HAP-1 (cell line): ENCODE results near the gene TMEM106C.
A peak's percentile ranks its signal among the peaks of the same experiment; 100 is the strongest.
"Not testable (repeated sequence)": the region's sequence is repeated elsewhere in the genome, so short reads cannot be mapped to it uniquely, and the experiment has no call there.

Experiments
- DNase-seq, 2 experiments: peaks; one replicate each; pipeline ENCODE4 v3.0.0-alpha.2; 2016 to 2020; ENCODE audit warnings: low spot score in 2 of 2
- H3K27me3 ChIP-seq: fragments of 250-450 bp; sonication (Bioruptor Pico); 2 replicates; pipeline ENCODE4 v1.5.1; 2020; ENCODE audit warnings: low read depth, mild to moderate bottlenecking, moderate library complexity
- H3K36me3 ChIP-seq: fragments of 250-450 bp; sonication (Bioruptor Pico); replicated peaks from 2 replicates; pipeline ENCODE4 v1.5.1; 2020; ENCODE audit warnings: mild to moderate bottlenecking
- H3K4me1 ChIP-seq: fragments of 250-450 bp; sonication (Bioruptor Pico); 2 replicates; pipeline ENCODE4 v1.5.1; 2020; ENCODE audit warnings: mild to moderate bottlenecking
- H3K4me3 ChIP-seq: fragments of 250-450 bp; sonication (Bioruptor Pico); 2 replicates; pipeline ENCODE4 v1.5.1; 2020; ENCODE audit warnings: mild to moderate bottlenecking, moderate library complexity
- H3K9me3 ChIP-seq: fragments of 250-450 bp; sonication (Bioruptor Pico); 2 replicates; pipeline ENCODE4 v1.5.1; 2020; ENCODE audit warnings: mild to moderate bottlenecking, moderate library complexity
- in situ Hi-C: fragments of 300-500 bp; cut with MboI; formaldehyde crosslinking; loops from 3 replicates; pipeline ENCODE4 v1.14.3; 2020; ENCODE audit warnings: low sequenced_read_pairs, inconsistent platforms, mixed read lengths

The TMEM106C gene

GRCh38 chr12:47942614-47943225, 20.7 kb upstream of the TMEM106C start:
- H3K4me3 ChIP-seq, result no peak overlapping the region
- H3K36me3 ChIP-seq, result no peaks in the 10 kb centered on the region
- no peaks in the 10 kb centered on the region for H3K27me3 ChIP-seq
- in situ Hi-C loops, result no loop called here
- no peaks in the 10 kb centered on the region for H3K9me3 ChIP-seq
- DNase-seq, result no peak
- no peaks in the 10 kb centered on the region for H3K4me1 ChIP-seq

- DNase-seq, result no peak
- H3K36me3 ChIP-seq, result no peaks in the 10 kb centered on the region
- H3K9me3 ChIP-seq, result no peaks in the 10 kb centered on the region
- in situ Hi-C loops, result no loop called here
- no peaks in the 10 kb centered on the region for H3K4me1 ChIP-seq
- no peak overlapping the region for H3K4me3 ChIP-seq
- H3K27me3 ChIP-seq, result no peaks in the 10 kb centered on the region
Measured at GRCh38 chr12:47943623-47944340, 19.6 kb upstream of the TMEM106C start.

GRCh38 chr12:47944685-47945340, 18.6 kb upstream of the TMEM106C start:
- in situ Hi-C loops, result no loop called here
- H3K4me3 ChIP-seq, result no peak overlapping the region
- H3K27me3 ChIP-seq, result no peaks in the 10 kb centered on the region
- H3K4me1 ChIP-seq, result no peaks in the 10 kb centered on the region
- H3K9me3 ChIP-seq, result no peaks in the 10 kb centered on the region
- no peak for DNase-seq
- no peaks in the 10 kb centered on the region for H3K36me3 ChIP-seq

- H3K4me1 ChIP-seq, result no peaks in the 10 kb centered on the region
- H3K4me3 ChIP-seq, result no peak overlapping the region
- no peaks in the 10 kb centered on the region for H3K9me3 ChIP-seq
- H3K27me3 ChIP-seq, result no peaks in the 10 kb centered on the region
- DNase-seq, result no peak
- no peaks in the 10 kb centered on the region for H3K36me3 ChIP-seq
- in situ Hi-C loops, result no loop called here
Measured at GRCh38 chr12:47945341-47945728, 18.1 kb upstream of the TMEM106C start.

GRCh38 chr12:47946413-47947323, 16.7 kb upstream of the TMEM106C start:
- Histone ChIP-seq H3K27me3 (no peaks in the 10 kb centered on the region), H3K36me3 (no peaks in the 10 kb centered on the region), H3K4me3 (no peak overlapping the region), H3K4me1 (no peaks in the 10 kb centered on the region; the same call in 1 of the 2 replicates), H3K9me3 (no peaks in the 10 kb centered on the region)
- in situ Hi-C loops, result no loop called here
- no peak for DNase-seq

- in situ Hi-C loops, result no loop called here
Measured at GRCh38 chr12:47947341-47947740, 16.1 kb upstream of the TMEM106C start.

GRCh38 chr12:47949441-47950341, 13.7 kb upstream of the TMEM106C start:
- DNase-seq, result peak; percentile 78 to 89
- H3K4me1 ChIP-seq, result no peaks in the 10 kb centered on the region; the same call in 1 of the 2 replicates
- H3K4me3 ChIP-seq, result no peak overlapping the region
- H3K9me3 ChIP-seq, result no peaks in the 10 kb centered on the region
- no peaks in the 10 kb centered on the region for H3K36me3 ChIP-seq
- in situ Hi-C loops, result no loop called here
- H3K27me3 ChIP-seq, result no peaks in the 10 kb centered on the region

More at GRCh38 chr12:47947341-47947740, 16.1 kb upstream of the TMEM106C start:
- H3K36me3 ChIP-seq, result no peaks in the 10 kb centered on the region
- H3K4me3 ChIP-seq, result no peak overlapping the region
- H3K4me1 ChIP-seq, result no peaks in the 10 kb centered on the region; the same call in 1 of the 2 replicates
- H3K27me3 ChIP-seq, result no peaks in the 10 kb centered on the region
- H3K9me3 ChIP-seq, result no peaks in the 10 kb centered on the region
- no peak for DNase-seq

GRCh38 chr12:47950856-47951468, 12.4 kb upstream of the TMEM106C start:
- no peaks in the 10 kb centered on the region; the same call in 1 of the 2 replicates for H3K4me1 ChIP-seq
- no peaks in the 10 kb centered on the region for H3K27me3 ChIP-seq
- no peaks in the 10 kb centered on the region for H3K36me3 ChIP-seq
- peak; percentile 33 to 46 for DNase-seq
- H3K9me3 ChIP-seq, result no peaks in the 10 kb centered on the region
- in situ Hi-C loops, result no loop called here
- no peak overlapping the region for H3K4me3 ChIP-seq

- no peak for DNase-seq
- Histone ChIP-seq H3K27me3 (no peaks in the 10 kb centered on the region), H3K4me3 (no peak overlapping the region), H3K9me3 (peaks cover 9% of the 10 kb centered on the region), H3K36me3 (no peaks in the 10 kb centered on the region), H3K4me1 (no peaks in the 10 kb centered on the region; the same call in 1 of the 2 replicates)
- in situ Hi-C loops, result no loop called here
Measured at GRCh38 chr12:47954058-47954457, 9.3 kb upstream of the TMEM106C start.

GRCh38 chr12:47954467-47955045, 8.8 kb upstream of the TMEM106C start:
- no peaks in the 10 kb centered on the region; the same call in 1 of the 2 replicates for H3K4me1 ChIP-seq
- H3K4me3 ChIP-seq, result no peak overlapping the region
- no peak for DNase-seq
- H3K36me3 ChIP-seq, result no peaks in the 10 kb centered on the region
- H3K27me3 ChIP-seq, result no peaks in the 10 kb centered on the region
- peaks cover 9% of the 10 kb centered on the region for H3K9me3 ChIP-seq
- in situ Hi-C loops, result no loop called here

- H3K36me3 ChIP-seq, result no peaks in the 10 kb centered on the region
- H3K27me3 ChIP-seq, result no peaks in the 10 kb centered on the region
- peaks cover 9% of the 10 kb centered on the region for H3K9me3 ChIP-seq
- H3K4me1 ChIP-seq, result no peaks in the 10 kb centered on the region; the same call in 1 of the 2 replicates
- no peak for DNase-seq
- in situ Hi-C loops, result no loop called here
- no peak overlapping the region for H3K4me3 ChIP-seq
Measured at GRCh38 chr12:47955059-47955458, 8.3 kb upstream of the TMEM106C start.

GRCh38 chr12:47957671-47958070, 5.7 kb upstream of the TMEM106C start:
- H3K9me3 ChIP-seq, in situ Hi-C loops, H3K27me3 ChIP-seq, H3K36me3 ChIP-seq, DNase-seq, H3K4me1 ChIP-seq, H3K4me3 ChIP-seq: not testable (repeated sequence)
